Vagina (tissue), 2 donors: ENCODE measurements around the gene ABO.

ENCODE experiments used
- CTCF ChIP-seq, 3 experiments: fragments of 450-650 bp in 2 of 3; fragments of 200-600 bp in 1 of 3; sonication (generic) in 1 of 3; IDR thresholded peaks; one replicate each; pipeline ENCODE4 v1.5.1; 2017 to 2019; ENCODE audit warnings: antibody characterized with exemption in 3 of 3, mild to moderate bottlenecking in 2 of 3, moderate library complexity in 2 of 3
- POLR2AphosphoS5 ChIP-seq, 2 donors: sonication (generic); formaldehyde crosslinking; IDR thresholded peaks; one replicate each; pipeline ENCODE4 v1.9.0; 2017; ENCODE audit warnings: antibody characterized with exemption in 2 of 2, mild to moderate bottlenecking in 2 of 2, low read depth in 1 of 2; ENCODE audit not compliant: insufficient read depth in 1 of 2

GRCh38 chr9:133247632-133248031 is 27.4 kb downstream of the ABO start:
- TF ChIP-seq POLR2AphosphoS5 (IDR thresholded peaks at IDR 0.05; ENCODE audit: insufficient read depth in 1 of 2, low read depth in 1 of 2) (no peak), CTCF (IDR thresholded peaks at IDR 0.05) (no peak)
